HG03469 (cell line): ENCODE results near the gene CCDC170.
"Not testable (repeated sequence)": the region's sequence is repeated elsewhere in the genome, so short reads cannot be mapped to it uniquely, and the experiment has no call there.

Experiments
- ATAC-seq: cut with Tn5 transposase; IDR thresholded peaks from one replicate; pipeline ENCODE4 v1.9.1; 2021; ENCODE audit warnings: mild to moderate bottlenecking, moderate library complexity, moderate number of reproducible peaks; ENCODE audit not compliant: unreplicated experiment

The CCDC170 gene, protein sequence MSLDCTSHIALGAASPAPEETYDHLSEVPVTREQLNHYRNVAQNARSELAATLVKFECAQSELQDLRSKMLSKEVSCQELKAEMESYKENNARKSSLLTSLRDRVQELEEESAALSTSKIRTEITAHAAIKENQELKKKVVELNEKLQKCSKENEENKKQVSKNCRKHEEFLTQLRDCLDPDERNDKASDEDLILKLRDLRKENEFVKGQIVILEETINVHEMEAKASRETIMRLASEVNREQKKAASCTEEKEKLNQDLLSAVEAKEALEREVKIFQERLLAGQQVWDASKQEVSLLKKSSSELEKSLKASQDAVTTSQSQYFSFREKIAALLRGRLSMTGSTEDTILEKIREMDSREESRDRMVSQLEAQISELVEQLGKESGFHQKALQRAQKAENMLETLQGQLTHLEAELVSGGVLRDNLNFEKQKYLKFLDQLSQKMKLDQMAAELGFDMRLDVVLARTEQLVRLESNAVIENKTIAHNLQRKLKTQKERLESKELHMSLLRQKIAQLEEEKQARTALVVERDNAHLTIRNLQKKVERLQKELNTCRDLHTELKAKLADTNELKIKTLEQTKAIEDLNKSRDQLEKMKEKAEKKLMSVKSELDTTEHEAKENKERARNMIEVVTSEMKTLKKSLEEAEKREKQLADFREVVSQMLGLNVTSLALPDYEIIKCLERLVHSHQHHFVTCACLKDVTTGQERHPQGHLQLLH

DNA sequence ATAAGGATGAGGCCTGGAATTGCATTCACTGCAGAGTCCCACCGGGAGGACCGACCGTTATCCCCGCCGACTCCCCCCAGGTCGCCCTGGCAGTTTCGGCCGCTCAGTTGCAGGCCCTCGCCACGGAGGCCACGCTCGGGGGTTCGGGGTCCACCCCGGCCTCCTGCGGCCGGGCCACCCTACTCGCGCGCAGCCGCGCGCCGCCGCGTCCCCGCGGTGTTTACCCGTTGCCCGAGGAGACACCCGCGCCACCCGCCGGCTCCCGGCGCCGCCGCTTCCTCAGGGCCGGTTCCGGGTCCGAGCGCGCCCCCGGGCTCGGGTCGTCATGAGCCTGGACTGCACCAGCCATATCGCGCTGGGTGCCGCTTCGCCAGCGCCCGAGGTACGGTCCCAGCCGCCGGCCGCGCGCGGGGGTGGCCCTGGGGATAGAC, at the start of gene CCDC170:
CCDC170 (plus strand) TSS at position 214 of the 431 bp plus-strand sequence; CDS start at position 326, 112 bp downstream.
- no peak for ATAC-seq

DNA sequence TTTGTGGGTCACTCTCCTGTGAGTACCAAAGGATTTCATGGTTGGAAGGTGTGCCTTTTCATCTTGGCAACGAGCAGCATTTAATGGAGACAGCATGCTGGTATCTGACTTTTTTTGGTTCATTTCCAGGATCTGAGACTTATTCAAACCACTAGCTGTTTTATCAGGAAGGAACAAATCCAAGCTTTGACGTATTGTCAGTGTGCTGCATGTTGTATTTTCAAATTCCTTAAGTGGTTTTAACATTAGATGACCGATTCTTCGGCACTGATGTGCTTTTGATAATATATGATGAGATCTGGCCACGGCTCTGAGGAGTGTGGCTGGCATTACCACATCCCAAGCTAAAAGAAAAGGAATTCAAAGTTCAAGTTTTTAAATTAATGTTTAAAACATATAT, 48.3 kb upstream of the CCDC170 start:
- ATAC-seq, result no peak

DNA sequence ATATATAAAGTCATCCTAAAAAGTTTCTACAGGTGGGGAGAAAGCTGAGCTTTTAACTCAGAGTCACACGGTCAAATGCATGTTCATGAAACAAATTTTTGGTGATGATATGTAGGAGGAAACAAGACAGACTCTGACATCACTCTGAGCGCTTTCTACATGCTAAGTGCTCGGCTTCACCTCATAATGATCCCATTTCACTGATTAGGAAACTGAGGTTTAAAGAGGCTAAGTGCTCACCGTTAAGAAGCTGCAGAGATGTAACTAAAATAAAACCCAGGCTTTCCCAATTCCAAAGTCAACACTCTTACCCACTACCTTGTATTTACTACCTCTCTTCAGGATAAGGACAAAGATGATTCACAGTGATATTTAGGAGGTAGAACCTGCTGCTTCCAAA, 46.6 kb upstream of the CCDC170 start:
- ATAC-seq, result no peak

DNA sequence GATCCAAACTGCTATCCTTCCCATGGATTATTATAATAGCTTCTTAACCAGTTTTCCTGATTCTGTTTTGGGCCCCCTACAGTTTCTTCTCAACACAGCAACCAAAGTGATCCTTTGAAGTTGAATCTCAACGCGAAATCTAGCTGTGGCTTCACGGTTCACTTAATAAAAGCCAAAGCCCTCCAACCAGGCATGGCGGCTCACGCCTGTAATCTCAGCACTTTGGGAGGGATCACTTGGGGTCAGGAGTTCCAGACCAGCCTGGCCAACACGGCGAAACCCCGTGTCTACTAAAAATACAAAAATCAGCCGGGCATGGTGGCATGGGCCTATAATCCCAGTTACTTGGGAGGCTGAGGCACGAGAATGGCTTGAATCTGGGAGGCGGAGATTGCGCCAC, 45.2 kb upstream of the CCDC170 start:
- no peak for ATAC-seq

DNA sequence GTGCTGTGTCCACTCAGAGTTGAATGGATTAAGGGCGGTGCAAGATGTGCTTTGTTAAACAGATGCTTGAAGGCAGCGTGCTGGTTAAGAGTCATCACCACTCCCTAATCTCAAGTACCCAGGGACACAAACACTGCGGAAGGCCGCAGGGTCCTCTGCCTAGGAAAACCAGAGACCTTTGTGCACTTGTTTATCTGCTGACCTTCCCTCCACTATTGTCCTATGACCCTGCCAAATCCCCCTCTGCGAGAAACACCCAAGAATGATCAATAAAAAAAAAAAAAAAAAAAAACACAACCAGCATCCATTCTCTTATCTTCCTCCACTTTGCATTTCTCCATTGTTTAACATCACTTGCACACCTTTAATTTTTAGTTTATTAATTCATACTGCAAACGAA, 42.9 kb upstream of the CCDC170 start:
- not testable (repeated sequence) for ATAC-seq

DNA sequence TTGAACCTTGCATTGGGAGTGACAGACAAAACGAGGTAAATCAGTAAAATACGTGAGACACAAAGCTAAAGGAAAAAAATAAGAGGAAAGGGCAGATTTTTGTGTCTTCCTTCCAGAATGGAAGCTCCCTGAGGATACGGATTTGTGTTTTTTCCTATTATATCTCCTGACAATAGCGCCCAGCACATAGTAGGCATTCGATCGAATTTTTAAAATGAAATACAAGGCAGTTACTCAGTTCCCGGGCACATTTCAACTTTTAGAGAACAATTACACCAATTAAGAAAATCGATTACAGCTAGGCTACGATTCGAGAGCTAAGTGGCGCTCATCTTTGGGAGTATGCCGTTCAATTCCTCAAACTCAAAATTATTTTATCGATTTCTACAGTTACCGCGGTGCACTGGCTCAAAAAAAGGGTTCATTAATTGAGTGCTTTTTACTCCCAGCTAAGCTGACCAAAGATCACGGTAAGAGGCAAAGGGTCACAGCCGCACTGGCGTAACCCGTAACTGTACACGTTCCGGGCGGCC, 42.3 kb upstream of the CCDC170 start:
- no peak for ATAC-seq

DNA sequence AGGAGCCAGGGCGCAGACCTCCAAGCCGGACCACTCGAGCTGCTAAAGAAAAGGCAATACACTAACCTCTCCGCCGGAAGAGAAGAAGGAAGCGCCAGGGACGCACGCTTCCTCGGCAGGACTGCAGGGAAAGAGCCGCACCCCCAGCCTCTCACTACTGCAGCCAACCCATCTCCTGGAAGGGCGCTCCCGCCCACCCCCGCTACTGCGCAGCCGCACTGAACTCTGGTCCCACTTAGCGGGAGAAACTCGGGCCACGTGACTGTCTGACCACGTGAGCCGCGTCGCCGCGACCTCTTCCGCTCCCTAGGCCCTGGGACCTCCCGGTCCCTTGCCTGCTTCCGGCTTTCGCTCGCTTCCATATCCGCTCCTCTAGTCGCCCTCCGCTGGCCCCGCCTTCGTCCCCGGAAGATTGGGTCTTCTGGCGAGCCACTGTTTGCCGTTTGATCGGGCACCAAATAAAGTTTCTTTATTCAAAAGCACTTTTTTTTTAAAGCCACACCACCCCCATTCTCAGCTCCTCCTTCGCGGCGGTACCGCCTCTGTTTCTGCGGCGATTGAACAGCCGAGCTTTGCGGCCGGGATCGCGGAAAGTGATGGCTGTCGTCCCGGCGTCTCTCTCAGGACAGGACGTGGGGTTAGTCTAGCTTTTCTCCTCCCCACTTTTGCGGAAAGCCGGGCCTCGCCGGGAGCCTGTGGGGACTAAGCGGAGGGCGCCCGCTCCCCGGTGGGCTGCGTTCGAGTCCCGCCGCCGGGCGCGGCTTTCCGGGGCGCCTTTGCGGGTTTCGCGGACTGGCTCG, 41.7 kb upstream of the CCDC170 start, which contains the start of gene RMND1:
RMND1 (minus strand) TSS at position 177 of the 800 bp plus-strand sequence. CDS start 6,315 bp downstream, outside the sequence.
- peak; percentile 94 for ATAC-seq

DNA sequence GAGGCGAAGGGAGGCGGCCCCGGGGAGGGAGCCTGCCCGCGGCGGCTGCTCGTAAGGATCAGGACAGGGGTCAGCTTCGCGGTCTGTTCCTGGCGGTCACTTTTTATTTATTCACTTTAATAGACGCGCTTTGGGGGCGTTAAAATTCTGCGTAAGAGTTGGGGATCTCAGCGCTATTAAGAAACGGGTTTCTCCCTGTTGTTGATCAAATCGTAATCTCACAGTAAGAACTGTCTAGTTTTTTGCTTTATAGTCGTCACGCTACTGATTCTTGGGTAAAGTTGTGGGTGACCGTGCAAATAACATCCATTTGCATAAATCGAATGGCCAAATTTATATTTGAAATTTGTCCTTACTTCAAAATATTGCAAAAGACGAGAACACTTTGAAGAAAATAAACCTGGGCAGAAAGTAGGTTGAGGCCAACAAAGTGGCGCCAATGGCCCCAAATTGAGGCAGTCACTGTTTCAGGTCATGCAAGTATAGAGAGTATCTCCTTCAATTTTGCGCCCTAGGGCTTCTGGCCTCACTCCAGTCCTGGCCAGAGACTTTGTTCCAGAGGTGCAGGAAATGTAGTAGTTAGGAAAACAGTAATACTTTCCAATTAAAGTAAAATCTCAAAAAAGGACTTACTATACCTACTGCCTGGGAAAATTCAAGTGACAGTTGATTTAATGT, 40.9 kb upstream of the CCDC170 start:
- no peak for ATAC-seq

DNA sequence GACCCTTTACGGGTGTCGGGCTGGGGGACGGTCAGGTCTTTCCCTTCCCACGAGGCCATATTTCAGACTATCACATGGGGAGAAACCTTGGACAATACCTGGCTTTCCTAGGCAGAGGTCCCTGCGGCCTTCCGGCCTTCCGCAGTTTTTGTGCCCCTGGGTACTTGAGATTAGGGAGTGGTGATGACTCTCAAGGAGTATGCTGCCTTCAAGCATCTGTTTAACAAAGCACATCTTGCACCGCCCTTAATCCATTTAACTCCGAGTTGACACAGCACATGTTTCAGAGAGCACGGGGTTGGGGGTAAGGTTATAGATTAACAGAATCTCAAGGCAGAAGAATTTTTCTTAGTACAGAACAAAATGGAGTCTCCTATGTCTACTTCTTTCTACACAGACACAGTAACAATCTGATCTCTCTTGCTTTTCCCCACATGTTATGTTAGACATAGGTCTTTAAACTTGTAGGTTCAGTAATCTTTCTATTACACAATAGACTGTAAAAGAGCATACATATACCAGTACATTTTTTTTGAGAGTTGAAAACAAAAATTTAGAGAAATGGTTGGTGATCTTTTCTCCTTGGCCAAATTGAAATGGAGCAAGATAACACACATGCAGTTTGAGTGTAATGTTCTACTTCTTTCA, 37.9 kb upstream of the CCDC170 start:
- ATAC-seq, result not testable (repeated sequence)

DNA sequence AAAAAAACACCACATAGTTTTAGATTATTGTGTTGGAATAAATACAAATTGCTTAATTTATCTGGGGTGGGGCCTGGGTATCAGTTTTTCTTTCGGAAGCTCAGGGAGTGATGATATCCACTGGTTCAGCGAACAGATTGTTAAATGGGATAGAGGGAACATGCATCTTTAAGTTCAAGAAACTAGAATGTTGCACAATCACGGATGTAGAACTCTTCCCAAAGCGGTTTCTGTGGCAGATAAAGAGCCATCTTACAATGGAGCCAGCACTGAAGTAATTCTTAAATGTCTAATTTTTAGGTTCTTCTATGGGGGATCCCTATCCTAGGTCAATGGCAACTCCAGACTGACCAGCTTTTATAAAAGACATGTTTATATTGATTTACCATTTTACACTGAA, 32.1 kb upstream of the CCDC170 start:
- ATAC-seq, result no peak

DNA sequence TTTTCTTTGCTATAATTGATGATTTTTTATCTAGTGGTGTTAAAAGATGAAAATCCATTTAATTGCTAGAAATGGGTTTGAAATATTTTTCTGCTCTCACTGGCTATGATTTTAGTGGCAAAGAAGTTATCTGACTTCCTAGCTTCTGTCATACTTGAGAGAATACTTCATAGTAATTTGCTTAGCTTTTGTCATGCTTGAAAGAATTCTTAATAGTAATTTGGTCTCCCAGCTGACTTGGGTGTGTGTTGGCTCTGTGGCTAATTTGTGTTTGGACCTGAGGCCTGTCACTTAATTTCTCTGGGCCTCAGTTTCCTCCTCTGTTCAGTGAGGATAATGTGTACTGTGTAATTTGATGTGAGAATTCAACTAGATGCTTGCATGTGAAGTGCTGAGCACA, 29.1 kb upstream of the CCDC170 start:
- ATAC-seq, result no peak

DNA sequence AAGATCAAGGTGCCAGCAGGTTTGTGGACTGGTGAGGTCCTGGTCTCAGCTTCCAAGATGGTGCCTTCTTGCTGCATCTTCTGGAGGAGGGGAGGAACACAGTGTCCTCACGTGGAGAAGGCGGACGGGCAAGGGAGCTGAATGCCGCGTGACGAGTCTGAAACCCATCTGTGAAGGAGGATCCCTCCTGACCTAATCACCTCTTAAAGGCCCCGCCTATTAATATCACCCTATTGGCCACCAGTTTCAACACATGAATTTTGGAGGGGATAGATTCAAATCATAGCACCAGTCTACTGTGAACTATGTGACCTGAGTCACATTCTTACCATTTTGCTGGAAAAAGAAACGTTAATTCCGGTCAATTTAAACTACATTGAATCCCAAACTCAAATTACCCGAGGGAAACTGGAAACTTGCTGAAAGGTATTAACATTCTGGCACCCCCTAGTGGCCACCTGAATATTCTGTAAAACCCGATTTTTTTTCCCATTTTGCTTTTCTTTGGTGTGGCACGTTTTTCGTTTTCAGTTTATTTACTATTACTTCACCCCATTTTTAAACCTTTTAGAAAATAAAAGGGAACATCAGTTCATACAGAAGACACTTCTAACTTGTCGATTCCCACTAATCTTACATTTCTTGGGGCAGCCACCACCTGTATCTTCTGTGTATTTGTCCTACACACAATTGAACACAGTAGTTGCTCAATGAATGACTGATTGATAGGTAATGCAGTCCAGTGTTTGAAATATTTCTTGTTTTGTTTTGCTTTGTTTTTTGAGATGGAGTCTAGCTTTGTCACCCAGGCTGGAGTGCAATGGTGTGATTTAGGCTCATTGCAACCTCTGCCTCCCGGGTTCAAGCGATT, 17.9 kb upstream of the CCDC170 start:
- no peak for ATAC-seq

DNA sequence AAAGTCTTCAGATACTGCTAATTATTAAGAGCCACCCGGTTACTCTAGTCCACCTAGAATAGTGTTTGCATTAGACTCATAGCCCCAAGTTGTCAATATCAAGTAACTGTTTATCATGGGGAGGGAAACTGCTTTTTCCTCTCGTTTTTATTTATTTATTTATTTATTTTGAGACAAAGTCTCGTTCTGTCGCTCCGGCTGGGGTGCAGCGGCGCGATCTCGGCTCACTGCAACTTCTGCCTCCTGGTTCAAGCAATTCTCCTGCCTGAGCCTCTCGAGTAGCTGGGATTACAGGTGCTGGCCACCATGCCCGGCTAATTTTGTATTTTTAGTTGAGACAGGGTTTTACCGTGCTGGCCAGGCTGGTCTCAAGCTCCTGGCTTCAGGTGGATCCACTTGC, 16.1 kb upstream of the CCDC170 start:
- no peak for ATAC-seq

DNA sequence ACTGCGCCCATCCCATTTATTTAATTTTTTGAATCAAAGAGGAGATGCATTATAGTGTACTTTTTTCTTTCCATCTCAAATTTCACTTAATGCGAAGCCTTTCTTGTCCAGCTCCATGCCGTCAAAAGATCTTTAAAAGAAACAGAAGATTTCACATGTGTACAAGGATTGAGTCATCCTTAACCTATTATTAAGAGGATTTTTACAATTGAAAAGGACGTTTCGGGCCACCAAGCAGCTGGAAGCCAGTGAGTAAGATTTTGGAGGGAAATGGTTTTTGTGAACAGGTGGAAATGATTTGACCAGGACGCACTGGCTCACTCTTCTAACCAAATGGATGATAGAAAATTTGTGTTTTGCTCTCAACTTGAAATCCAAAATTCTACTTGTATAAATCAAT, 15.1 kb upstream of the CCDC170 start:
- ATAC-seq, result no peak

DNA sequence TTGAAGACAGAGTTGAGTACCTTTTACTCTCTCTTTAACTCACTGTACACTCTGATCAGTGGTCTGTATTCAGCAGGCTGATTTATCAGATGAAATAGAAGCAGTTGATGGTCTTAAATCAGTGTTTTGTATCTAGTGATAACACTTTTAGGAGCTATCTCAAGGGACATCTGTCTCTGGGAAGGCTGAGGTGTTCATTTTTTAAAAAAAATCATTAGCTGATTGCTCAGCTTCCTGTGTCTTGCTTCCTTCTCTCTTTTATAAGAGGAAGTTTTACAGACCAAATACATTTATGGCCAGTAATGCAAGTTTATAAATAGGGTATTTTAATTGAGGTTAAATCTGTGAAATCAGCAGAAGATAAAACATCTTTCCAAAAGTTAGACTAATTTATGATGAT, 12.0 kb upstream of the CCDC170 start:
- ATAC-seq, result no peak

DNA sequence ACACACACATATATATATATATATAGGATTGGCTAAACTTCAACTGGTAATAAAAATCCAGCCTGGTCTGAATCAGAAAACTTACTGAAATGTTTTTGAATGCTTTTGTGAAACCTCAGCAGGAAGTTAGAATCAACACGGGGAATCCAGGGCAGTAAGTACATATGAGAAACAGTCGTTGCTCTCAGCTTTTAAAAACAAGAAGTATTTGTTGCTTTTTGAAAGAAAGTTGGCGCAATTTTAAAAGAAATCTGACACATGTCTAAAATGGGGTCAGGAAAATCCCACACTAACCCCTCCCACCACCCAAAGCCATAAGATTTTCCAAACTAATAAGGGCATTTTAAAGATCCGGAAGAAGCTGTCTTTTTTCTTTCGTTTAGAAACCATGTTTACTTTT, 11.5 kb upstream of the CCDC170 start:
- ATAC-seq, result no peak

DNA sequence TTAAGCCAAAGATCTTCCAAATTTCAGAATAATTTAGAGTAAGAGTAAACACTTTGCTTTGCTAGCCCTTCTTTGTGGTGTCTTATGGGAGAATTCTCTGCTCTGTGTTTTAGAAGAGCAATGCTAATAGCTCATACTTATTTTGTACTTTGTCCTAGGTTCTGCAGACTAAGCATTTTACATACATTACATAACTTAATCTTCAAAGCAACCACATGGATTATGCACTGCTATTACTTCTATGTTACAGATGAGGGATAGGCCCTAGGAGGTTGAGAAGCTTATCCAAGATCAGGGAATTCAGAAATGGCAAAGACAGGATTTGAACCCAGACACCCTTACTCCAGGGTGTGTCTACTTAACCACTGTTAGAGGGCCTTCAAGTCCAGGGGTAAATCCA, 9.8 kb upstream of the CCDC170 start:
- no peak for ATAC-seq

DNA sequence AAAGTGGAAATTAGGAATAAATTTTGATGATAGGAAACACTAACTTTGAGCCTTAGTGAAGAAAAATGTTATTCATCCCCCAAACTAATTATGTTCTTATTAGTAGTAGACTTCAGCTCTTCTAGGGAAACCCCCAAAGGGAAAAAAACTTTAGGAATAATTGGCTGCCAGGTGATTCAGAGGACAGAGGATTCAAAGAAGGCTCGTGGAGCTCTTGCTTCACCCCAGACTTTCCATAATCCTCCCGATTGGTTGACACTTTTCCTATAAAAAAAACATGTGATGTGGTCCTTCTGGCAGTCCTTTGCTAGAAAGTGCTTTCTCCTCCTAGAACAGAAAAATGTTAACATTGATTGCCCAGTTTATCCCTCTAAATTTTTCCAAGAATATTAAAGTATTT, 5.6 kb upstream of the CCDC170 start:
- ATAC-seq, result no peak

DNA sequence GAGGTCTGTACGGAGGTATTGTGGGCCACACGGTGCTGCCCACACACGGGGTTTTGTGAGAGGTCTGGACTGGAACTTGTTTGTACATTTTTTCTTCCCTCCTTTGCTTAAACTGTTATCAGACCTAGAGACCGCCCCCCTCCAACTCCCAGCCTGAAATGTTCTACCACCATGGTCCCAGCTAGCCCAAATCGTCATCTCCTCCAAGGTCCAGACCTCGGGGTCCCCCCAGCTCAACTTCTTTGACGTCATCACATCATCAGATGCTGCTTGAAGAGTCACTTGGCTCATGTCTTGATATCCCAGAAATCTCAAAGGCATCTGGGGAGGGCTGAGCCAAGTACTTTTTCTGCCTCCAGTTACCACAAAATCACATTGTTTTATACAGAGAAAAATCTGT, 2.8 kb upstream of the CCDC170 start:
- ATAC-seq, result no peak
